SJCRH30 (cell line): ENCODE data around the gene PXMP4. TPM values are rescaled to one million over a fixed set of nuclear protein-coding genes. Genes with fewer than 3 reads are reported as not detected.
"Not testable (repeated sequence)": the region's sequence is repeated elsewhere in the genome, so short reads cannot be mapped to it uniquely, and the experiment has no call there.

Experiments used
- DNase-seq, 2 experiments: peaks; one replicate each; pipeline ENCODE4 v3.0.0-alpha.2; 2015 to 2020
- H3K27ac ChIP-seq: fragments of 250-450 bp; sonication (Bioruptor Pico); 2 replicates; pipeline ENCODE4 v1.5.1; 2020; ENCODE audit warnings: mild to moderate bottlenecking, moderate library complexity
- H3K27me3 ChIP-seq: fragments of 250-450 bp; sonication (Bioruptor Pico); 2 replicates; pipeline ENCODE4 v1.5.1; 2020; ENCODE audit warnings: mild to moderate bottlenecking, moderate library complexity
- H3K36me3 ChIP-seq: fragments of 250-450 bp; sonication (Bioruptor Pico); 2 replicates; pipeline ENCODE4 v1.5.1; 2020; ENCODE audit warnings: mild to moderate bottlenecking, moderate library complexity
- H3K4me1 ChIP-seq: fragments of 250-450 bp; sonication (Bioruptor Pico); 2 replicates; pipeline ENCODE4 v1.5.1; 2020; ENCODE audit warnings: mild to moderate bottlenecking, moderate library complexity
- H3K4me3 ChIP-seq: fragments of 250-450 bp; sonication (Bioruptor Pico); 2 replicates; pipeline ENCODE4 v1.5.1; 2020; ENCODE audit warnings: mild to moderate bottlenecking, moderate library complexity
- H3K9me3 ChIP-seq: fragments of 250-450 bp; sonication (Bioruptor Pico); replicated peaks from 2 replicates; pipeline ENCODE4 v1.5.1; 2020; ENCODE audit warnings: mild to moderate bottlenecking, moderate library complexity
- total RNA-seq: library from RNA; depleted of rRNA; stranded (reverse); fragments of >200 nt; shearing (Covaris generic); gene quantifications from 2 replicates; pipeline ENCODE4 v1.2.3, GENCODE V29; 2014

The PXMP4 gene
- total RNA-seq, 1 experiment from 2014 or later = 8.2 TPM

DNA sequence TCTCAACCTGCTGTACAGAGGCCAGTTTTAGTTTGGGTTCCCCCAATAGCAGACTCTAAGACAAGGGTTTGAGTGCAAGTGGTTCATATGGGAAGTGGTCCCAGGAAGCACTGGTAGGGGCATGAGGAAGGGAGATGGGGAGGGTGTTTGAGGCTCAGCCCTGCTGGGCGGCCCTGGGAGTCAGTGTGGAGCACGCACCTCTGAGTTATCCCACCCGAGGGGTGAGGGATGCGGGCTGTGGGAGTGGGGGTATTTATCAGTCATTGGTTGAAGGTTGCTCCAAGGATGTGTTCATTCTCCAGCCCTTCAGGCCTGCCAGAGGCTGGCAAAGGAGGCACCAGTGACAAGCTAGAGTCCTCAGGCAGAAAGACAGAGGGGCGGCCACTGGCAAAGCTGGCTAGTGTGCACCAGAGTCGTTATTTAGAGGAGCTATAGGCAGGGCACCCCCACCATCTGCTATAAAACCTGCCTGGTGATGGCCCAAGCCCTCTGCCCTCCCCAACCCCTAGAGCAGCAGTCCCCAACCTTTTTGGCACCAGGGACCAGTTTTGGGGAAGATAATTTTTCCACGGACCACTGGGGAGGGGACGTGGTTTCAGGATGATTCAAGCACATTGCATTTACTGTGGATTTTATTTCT, 16.5 kb downstream of the PXMP4 start:
- H3K4me3 ChIP-seq = no peak overlapping the region
- no peak overlapping the region for H3K27ac ChIP-seq
- H3K36me3 ChIP-seq = peaks cover 3% of the 10 kb centered on the region; the same call in 1 of the 2 replicates
- H3K9me3 ChIP-seq = no peaks in the 10 kb centered on the region
- no peaks in the 10 kb centered on the region for H3K4me1 ChIP-seq
- no peaks in the 10 kb centered on the region for H3K27me3 ChIP-seq
- DNase-seq = no peak

DNA sequence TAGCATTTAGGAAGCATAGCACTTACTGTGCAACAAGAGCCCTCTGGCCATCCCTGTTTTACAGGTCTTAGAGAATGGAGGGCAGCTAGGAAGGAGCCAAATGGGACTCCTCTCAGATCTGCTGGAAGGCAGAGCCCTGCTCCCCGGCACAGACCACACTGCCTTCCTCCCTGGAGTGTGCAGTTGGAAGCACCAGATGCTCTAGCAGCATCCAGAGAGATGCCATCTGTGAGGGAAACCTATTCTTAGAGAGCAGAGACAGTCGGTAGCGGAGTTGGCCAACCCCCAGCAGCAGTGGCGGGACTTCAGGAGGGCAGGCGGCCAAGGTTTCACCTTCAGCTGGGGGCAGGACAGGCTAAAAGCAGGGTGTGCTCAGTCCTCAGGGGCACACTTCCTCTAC, 17.2 kb downstream of the PXMP4 start:
- Histone ChIP-seq H3K36me3 (peaks cover 3% of the 10 kb centered on the region; the same call in 1 of the 2 replicates), H3K9me3 (no peaks in the 10 kb centered on the region; the same call in 1 of the 2 replicates), H3K4me1 (no peaks in the 10 kb centered on the region), H3K27me3 (no peaks in the 10 kb centered on the region), H3K27ac (no peak overlapping the region), H3K4me3 (no peak overlapping the region)
- DNase-seq = no peak

DNA sequence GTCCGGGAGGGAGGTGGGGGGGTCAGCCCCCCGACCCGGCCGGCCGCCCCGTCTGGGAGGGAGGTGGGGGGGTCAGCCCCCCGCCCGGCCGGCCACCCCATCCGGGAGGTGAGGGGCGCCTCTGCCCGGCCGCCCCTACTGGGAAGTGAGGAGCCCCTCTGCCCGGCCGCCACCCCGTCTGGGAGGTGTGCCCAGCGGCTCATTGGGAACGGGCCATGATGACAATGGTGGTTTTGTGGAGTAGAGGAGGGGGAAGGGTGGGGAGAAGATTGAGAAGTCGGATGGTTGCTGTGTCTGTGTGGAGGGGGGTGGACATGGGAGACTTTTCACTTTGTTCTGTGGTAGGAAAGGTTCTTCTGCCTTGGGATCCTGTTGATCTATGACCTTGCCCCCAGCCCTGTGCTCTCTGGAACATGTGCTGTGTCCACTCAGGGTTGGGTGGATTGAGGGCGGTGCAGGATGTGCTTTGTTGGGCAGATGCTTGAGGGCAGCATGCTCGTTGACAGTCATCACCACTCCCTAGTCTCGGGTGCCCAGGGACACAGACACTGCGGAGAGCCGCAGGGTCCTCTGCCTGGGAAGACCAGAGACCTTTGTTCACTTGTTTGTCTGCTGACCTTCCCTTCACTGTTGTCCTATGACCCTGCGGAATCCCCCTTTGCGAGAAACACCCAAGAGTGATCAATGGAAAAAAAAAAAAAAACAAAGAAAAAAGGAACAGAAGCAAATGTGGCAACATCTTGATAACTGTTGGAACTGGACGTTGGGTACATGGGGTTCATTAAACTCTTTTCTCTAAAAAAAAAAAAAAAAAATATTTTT, 18.3 kb downstream of the PXMP4 start:
- H3K27ac ChIP-seq = no peak overlapping the region
- H3K9me3 ChIP-seq = no peaks in the 10 kb centered on the region; the same call in 1 of the 2 replicates
- no peak overlapping the region for H3K4me3 ChIP-seq
- DNase-seq = no peak
- no peaks in the 10 kb centered on the region for H3K27me3 ChIP-seq
- H3K36me3 ChIP-seq = no peaks in the 10 kb centered on the region
- H3K4me1 ChIP-seq = no peaks in the 10 kb centered on the region

DNA sequence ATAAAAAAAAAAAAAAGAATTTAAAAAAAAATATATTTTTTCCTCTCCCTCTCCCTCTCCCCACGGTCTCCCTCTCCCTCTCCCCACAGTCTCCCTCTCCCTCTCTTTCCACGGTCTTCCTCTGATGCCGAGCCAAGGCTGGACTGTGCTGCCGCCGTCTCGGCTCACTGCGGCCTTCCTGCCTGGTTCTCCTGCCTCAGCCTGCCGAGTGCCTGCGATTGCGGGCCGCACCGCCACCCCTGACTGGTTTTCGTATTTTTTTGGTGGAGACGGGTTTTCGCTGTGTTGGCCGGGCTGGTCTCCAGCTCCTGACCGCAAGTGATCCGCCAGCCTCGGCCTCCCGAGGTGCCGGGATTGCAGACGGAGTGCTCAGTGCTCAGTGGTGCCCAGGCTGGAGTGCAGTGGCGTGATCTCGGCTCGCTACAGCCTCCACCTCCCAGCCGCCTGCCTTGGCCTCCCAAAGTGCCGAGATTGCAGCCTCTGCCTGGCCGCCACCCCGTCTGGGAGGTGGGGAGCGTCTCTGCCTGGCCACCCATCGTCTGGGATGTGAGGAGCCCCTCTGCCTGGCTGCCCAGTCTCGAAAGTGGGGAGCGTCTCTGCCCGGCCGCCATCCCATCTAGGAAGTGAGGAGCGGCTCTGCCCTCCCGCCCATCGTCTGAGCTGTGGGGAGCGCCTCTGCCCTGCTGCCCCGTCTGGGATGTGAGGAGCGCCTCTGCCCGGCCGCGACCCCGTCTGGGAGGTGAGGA, 19.2 kb downstream of the PXMP4 start:
- H3K4me1 ChIP-seq, H3K9me3 ChIP-seq, H3K27ac ChIP-seq: not testable (repeated sequence)

DNA sequence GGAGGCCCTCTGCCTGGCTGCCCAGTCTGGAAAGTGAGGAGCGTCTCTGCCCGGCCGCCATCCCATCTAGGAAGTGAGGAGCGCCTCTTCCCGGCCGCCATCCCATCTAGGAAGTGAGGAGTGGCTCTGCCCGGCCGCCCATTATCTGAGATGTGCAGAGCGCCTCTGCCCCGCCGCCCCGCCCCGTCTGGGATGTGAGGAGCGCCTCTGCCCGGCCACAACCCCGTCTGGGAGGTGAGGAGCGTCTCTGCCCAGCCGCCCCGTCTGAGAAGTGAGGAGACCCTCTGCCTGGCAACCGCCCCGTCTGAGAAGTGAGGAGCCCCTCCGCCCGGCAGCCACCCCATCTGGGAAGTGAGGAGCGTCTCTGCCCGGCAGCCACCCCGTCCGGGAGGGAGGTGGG, 21.1 kb downstream of the PXMP4 start:
- DNase-seq, H3K4me3 ChIP-seq, H3K27ac ChIP-seq, H3K27me3 ChIP-seq, H3K9me3 ChIP-seq, H3K36me3 ChIP-seq, H3K4me1 ChIP-seq: not testable (repeated sequence)

More for the DNA sequence above, 19.2 kb downstream of the PXMP4 start:
- H3K36me3 ChIP-seq, H3K27me3 ChIP-seq, DNase-seq, H3K4me3 ChIP-seq: not testable (repeated sequence)

DNA sequence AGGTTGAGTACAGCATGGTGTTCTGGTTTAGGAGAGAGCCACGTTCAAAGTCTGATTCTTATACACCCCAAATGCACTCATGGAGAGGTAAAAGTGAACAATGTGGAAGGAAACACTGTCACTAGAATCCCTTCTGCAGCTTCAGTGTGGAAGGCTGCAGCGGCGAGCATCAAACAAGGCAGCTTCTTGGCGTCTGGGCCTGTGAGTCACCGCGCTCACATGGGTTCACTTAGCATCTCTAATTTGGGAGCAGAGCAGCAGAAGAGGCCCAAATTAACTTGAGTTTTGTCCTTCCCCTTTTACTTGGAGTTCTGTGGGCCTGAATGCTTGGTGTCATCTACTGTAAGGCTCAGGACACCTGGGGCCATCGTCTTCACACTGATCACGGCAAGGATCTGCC, 23.0 kb downstream of the PXMP4 start:
- H3K36me3 ChIP-seq = no peaks in the 10 kb centered on the region
- no peak for DNase-seq
- no peak overlapping the region for H3K4me3 ChIP-seq
- H3K27ac ChIP-seq = no peak overlapping the region
- no peaks in the 10 kb centered on the region for H3K27me3 ChIP-seq
- no peaks in the 10 kb centered on the region for H3K4me1 ChIP-seq
- H3K9me3 ChIP-seq = no peaks in the 10 kb centered on the region; the same call in 1 of the 2 replicates

DNA sequence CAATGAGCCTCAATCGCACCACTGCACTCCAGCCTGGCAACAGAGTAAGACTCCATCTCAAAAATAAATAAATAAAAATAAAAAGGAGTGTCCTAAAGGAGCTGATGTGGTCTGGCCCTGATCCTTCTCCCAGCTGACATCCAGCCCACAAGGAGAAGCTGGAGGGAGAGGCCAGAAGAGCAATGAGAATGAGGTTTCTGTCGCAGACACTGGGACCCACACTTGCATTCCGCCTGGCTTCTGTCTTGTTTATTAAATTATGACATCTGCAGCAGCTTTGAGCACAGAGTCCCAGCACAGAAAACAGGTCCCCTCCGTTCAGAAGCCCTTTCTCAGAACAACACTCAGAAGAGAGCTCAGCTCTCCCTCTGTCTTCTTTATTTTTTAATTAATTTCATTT, 23.7 kb downstream of the PXMP4 start:
- H3K36me3 ChIP-seq = no peaks in the 10 kb centered on the region
- no peaks in the 10 kb centered on the region; the same call in 1 of the 2 replicates for H3K9me3 ChIP-seq
- H3K4me3 ChIP-seq = no peak overlapping the region
- no peaks in the 10 kb centered on the region for H3K27me3 ChIP-seq
- H3K27ac ChIP-seq = no peak overlapping the region
- DNase-seq = no peak
- no peaks in the 10 kb centered on the region for H3K4me1 ChIP-seq

DNA sequence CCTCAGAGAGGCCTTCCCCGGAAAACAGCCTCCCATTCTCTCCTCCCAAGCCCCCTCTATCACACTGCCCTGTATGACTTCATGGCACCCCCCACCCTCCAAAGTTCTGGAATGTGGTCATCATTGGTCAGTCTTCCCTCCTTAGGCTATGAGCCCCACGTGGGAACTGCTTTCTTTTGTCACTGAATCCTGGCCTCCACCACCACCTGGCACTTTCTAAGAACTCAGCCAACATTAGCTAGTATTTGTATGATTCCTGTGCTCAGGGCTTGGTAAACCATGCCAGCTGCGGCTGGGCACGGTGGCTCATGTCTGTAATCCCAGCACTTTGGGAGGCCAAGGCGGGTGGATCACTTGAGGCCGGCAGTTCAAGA, 25.5 kb downstream of the PXMP4 start:
- Histone ChIP-seq H3K9me3 (no peaks in the 10 kb centered on the region; the same call in 1 of the 2 replicates), H3K4me3 (no peak overlapping the region), H3K36me3 (no peaks in the 10 kb centered on the region), H3K4me1 (peaks cover 6% of the 10 kb centered on the region), H3K27me3 (no peaks in the 10 kb centered on the region), H3K27ac (no peak overlapping the region)
- no peak for DNase-seq

DNA sequence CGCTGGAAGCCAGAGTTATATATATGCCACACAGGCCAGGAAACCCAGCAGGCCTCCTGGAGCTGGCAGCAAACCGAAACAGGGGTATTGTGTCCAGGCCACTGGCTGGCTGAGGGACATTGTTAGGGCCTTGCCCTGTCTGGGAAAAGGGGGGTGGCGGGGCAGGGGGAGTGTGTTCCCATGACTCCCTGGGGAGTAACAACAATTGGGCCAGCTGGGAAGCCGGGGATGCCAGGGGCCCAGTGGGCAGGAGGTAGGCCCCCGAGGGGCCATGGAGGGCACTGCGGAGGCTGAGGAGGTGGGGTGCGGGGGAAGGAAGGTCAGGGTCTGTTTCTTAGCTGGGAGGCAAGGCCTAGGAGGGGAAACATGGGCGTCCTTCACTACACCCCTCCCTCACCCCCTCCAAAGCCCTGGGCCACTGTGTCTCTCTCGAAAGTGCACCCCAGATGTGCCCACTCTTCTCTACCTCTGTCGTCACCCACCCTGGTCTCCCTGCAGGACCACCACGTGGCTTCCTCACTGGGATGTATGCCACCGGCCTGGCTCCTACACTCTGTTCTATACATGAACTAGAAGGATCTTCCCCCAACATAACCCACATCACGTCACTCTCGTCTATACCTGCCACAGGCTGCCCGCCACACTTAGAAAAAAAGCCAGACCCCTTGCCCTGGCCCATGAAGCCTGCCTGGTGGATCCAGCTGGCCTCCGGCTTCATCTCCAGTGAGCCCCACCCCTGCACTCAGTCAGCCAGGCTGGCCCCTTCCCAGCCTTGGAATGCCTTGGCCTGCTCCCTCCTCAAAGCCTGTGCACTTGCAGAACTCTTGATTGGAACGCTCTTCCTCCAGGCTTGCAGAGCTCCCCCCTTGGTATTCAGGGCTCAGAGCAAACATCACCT, 26.1 kb downstream of the PXMP4 start:
- no peaks in the 10 kb centered on the region; the same call in 1 of the 2 replicates for H3K9me3 ChIP-seq
- no peak overlapping the region for H3K4me3 ChIP-seq
- no peak for DNase-seq
- peaks cover 9% of the 10 kb centered on the region for H3K4me1 ChIP-seq
- no peak overlapping the region for H3K27ac ChIP-seq
- no peaks in the 10 kb centered on the region for H3K36me3 ChIP-seq
- H3K27me3 ChIP-seq = no peaks in the 10 kb centered on the region

DNA sequence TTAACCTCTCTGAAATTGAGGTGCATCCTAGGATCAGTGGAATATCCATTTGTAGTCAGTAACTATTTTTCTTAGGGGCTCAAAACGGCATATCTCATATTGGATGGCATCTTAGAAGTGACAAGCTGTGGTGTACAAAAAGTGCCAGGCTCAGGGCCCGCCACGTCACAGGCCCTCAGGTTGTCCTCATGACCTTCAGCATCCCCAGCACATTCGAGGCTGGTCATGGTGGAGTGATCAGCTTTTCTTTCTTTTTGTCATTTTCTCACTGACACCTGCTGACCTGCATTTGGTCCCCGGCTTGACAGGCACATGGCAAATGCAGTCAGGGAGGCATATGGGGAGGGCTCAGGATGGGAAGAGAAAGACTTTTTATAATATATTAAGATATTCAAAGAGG, 26.8 kb downstream of the PXMP4 start:
- no peaks in the 10 kb centered on the region for H3K36me3 ChIP-seq
- no peaks in the 10 kb centered on the region; the same call in 1 of the 2 replicates for H3K9me3 ChIP-seq
- H3K4me3 ChIP-seq = no peak overlapping the region
- H3K27ac ChIP-seq = no peak overlapping the region
- peaks cover 9% of the 10 kb centered on the region for H3K4me1 ChIP-seq
- H3K27me3 ChIP-seq = no peaks in the 10 kb centered on the region
- DNase-seq = no peak

DNA sequence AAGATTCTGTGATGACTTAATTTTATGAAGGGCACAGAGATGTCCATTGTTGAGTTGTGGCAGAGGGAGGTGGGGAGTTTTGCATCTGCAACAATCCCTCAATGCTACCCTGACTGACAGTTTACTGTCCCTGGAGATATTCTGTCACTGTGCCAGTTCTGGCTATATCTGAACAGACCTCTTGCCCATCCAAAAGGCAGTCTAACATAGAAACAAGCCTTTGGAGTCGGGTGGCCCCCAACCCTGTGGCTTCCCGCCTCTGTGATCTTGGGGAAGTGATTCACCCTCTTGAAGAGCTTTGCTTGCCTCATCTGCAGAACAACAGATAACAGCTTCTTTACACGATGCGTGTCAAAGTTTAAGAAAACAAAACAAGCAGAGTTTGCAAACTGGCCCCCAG, 30.1 kb downstream of the PXMP4 start:
- no peaks in the 10 kb centered on the region for H3K9me3 ChIP-seq
- no peak overlapping the region for H3K4me3 ChIP-seq
- no peaks in the 10 kb centered on the region for H3K27me3 ChIP-seq
- H3K36me3 ChIP-seq = 0 out of 2 replicates have a peak, but pooled peaks cover 2% of the 10 kb centered on the region
- no peak overlapping the region for H3K27ac ChIP-seq
- peak; percentile 61 to 76 for DNase-seq
- peaks cover 15% of the 10 kb centered on the region for H3K4me1 ChIP-seq

DNA sequence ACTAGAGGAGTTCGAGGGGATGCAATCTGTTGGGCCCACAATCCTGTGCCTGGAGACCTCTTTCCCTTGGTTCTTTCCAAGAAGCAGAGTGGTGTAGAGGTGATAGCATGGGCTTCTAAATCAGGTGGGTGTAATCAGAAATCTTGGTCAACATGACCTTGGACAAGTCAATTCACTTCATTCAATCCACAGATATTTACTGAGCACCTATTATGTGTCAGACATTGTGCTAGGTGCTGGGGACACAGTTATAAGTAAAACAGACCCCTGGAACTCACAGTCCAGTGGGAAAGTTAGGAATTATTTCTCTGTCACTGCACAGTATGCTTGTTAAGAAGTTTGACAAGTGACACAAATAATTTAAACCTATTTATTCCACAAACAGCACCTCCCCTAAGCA, 30.6 kb downstream of the PXMP4 start:
- Histone ChIP-seq H3K36me3 (0 out of 2 replicates have a peak, but pooled peaks cover 2% of the 10 kb centered on the region), H3K9me3 (no peaks in the 10 kb centered on the region), H3K4me3 (no peak overlapping the region), H3K27me3 (no peaks in the 10 kb centered on the region), H3K4me1 (peaks cover 20% of the 10 kb centered on the region), H3K27ac (no peak overlapping the region)
- DNase-seq = no peak

DNA sequence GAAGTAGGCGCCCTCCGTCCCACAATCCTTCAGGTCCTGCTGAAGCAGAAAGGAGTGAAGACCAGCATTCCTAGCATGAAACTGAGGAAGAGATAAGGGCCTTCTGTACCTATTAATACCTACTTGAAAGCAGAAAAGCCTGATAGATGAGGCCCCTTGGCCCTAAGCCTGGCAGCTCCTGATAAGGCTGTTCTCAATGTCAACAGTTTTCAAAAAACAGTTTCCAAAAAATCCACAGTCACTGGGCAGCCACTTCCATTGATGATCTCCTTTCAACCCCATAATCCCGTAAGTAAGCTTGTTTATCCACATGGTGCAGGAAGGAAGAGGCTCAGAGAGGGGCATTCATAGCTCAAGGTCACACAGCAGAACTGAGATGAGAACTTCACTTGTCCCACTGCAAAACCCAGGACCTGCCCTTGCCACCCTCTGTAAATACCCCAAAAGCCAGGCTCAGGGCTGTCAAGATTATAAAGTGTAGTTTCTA, 31.1 kb downstream of the PXMP4 start:
- Histone ChIP-seq H3K36me3 (peaks cover 3% of the 10 kb centered on the region), H3K4me3 (no peak overlapping the region), H3K27me3 (no peaks in the 10 kb centered on the region), H3K9me3 (no peaks in the 10 kb centered on the region), H3K4me1 (peaks cover 23% of the 10 kb centered on the region), H3K27ac (no peak overlapping the region)
- DNase-seq = no peak
